ENCODE results near the gene AURKA.
A peak's percentile ranks its signal among the peaks of the same experiment; 100 is the strongest.

AURKA gene

GRCh38 chr20:56428881-56429280, 36.9 kb upstream of the AURKA start:
- H3K4me3 ChIP-seq (ENCODE audit: low read length) = no peak overlapping the region
- H3K27ac ChIP-seq (ENCODE audit: low read depth, low read length) = no peak overlapping the region
- no peaks in the 10 kb centered on the region for H3K27me3 ChIP-seq (ENCODE audit: control insufficient read depth, insufficient read depth, low read length)
- H3K36me3 ChIP-seq (ENCODE audit: control insufficient read depth, insufficient read depth, low read length) = no peaks in the 10 kb centered on the region
- H3K4me1 ChIP-seq (ENCODE audit: control insufficient read depth, insufficient read depth, low read length) = no peaks in the 10 kb centered on the region
- no peak overlapping the region for H3K9ac ChIP-seq (ENCODE audit: low read length)

GRCh38 chr20:56428410-56428809, 36.4 kb upstream of the AURKA start:
- H3K4me3 ChIP-seq (ENCODE audit: low read length) = no peak overlapping the region
- H3K27me3 ChIP-seq (ENCODE audit: control insufficient read depth, insufficient read depth, low read length) = no peaks in the 10 kb centered on the region
- no peaks in the 10 kb centered on the region for H3K4me1 ChIP-seq (ENCODE audit: control insufficient read depth, insufficient read depth, low read length)
- no peak overlapping the region for H3K27ac ChIP-seq (ENCODE audit: low read depth, low read length)
- no peak overlapping the region for H3K9ac ChIP-seq (ENCODE audit: low read length)
- H3K36me3 ChIP-seq (ENCODE audit: control insufficient read depth, insufficient read depth, low read length) = no peaks in the 10 kb centered on the region

- no peaks in the 10 kb centered on the region for H3K4me1 ChIP-seq (ENCODE audit: control insufficient read depth, insufficient read depth, low read length)
- H3K4me3 ChIP-seq (ENCODE audit: low read length) = no peak overlapping the region
- no peaks in the 10 kb centered on the region for H3K27me3 ChIP-seq (ENCODE audit: control insufficient read depth, insufficient read depth, low read length)
- no peak overlapping the region for H3K27ac ChIP-seq (ENCODE audit: low read depth, low read length)
- H3K36me3 ChIP-seq (ENCODE audit: control insufficient read depth, insufficient read depth, low read length) = no peaks in the 10 kb centered on the region
- H3K9ac ChIP-seq (ENCODE audit: low read length) = no peak overlapping the region
These were observed 35.8 kb upstream of the AURKA start for GRCh38 chr20:56427797-56428196.

- Histone ChIP-seq H3K27me3 (ENCODE audit: control insufficient read depth, insufficient read depth, low read length) (no peaks in the 10 kb centered on the region), H3K36me3 (ENCODE audit: control insufficient read depth, insufficient read depth, low read length) (no peaks in the 10 kb centered on the region), H3K4me3 (ENCODE audit: low read length) (no peak overlapping the region), H3K4me1 (ENCODE audit: control insufficient read depth, insufficient read depth, low read length) (no peaks in the 10 kb centered on the region), H3K27ac (ENCODE audit: low read depth, low read length) (no peak overlapping the region), H3K9ac (ENCODE audit: low read length) (no peak overlapping the region)
These were observed 34.9 kb upstream of the AURKA start for GRCh38 chr20:56426926-56427325.

- Histone ChIP-seq H3K36me3 (ENCODE audit: control insufficient read depth, insufficient read depth, low read length) (no peaks in the 10 kb centered on the region), H3K27ac (ENCODE audit: low read depth, low read length) (no peak overlapping the region), H3K4me3 (ENCODE audit: low read length) (no peak overlapping the region), H3K27me3 (ENCODE audit: control insufficient read depth, insufficient read depth, low read length) (no peaks in the 10 kb centered on the region), H3K9ac (ENCODE audit: low read length) (no peak overlapping the region), H3K4me1 (ENCODE audit: control insufficient read depth, insufficient read depth, low read length) (no peaks in the 10 kb centered on the region)
These were observed 34.0 kb upstream of the AURKA start for GRCh38 chr20:56426026-56426425.

- Histone ChIP-seq H3K27me3 (ENCODE audit: control insufficient read depth, insufficient read depth, low read length) (no peaks in the 10 kb centered on the region), H3K4me1 (ENCODE audit: control insufficient read depth, insufficient read depth, low read length) (no peaks in the 10 kb centered on the region), H3K9ac (ENCODE audit: low read length) (no peak overlapping the region), H3K36me3 (ENCODE audit: control insufficient read depth, insufficient read depth, low read length) (no peaks in the 10 kb centered on the region), H3K4me3 (ENCODE audit: low read length) (no peak overlapping the region), H3K27ac (ENCODE audit: low read depth, low read length) (no peak overlapping the region)
These were observed 32.9 kb upstream of the AURKA start for GRCh38 chr20:56424931-56425330.

GRCh38 chr20:56423886-56424285, 31.9 kb upstream of the AURKA start:
- H3K27me3 ChIP-seq (ENCODE audit: control insufficient read depth, insufficient read depth, low read length) = no peaks in the 10 kb centered on the region
- no peaks in the 10 kb centered on the region for H3K36me3 ChIP-seq (ENCODE audit: control insufficient read depth, insufficient read depth, low read length)
- H3K9ac ChIP-seq (ENCODE audit: low read length) = no peak overlapping the region
- no peak overlapping the region for H3K4me3 ChIP-seq (ENCODE audit: low read length)
- H3K4me1 ChIP-seq (ENCODE audit: control insufficient read depth, insufficient read depth, low read length) = no peaks in the 10 kb centered on the region
- H3K27ac ChIP-seq (ENCODE audit: low read depth, low read length) = no peak overlapping the region

- Histone ChIP-seq H3K36me3 (ENCODE audit: control insufficient read depth, insufficient read depth, low read length) (no peaks in the 10 kb centered on the region), H3K4me3 (ENCODE audit: low read length) (no peak overlapping the region), H3K4me1 (ENCODE audit: control insufficient read depth, insufficient read depth, low read length) (no peaks in the 10 kb centered on the region), H3K27me3 (ENCODE audit: control insufficient read depth, insufficient read depth, low read length) (no peaks in the 10 kb centered on the region), H3K9ac (ENCODE audit: low read length) (no peak overlapping the region), H3K27ac (ENCODE audit: low read depth, low read length) (no peak overlapping the region)
These were observed 31.2 kb upstream of the AURKA start for GRCh38 chr20:56423211-56423610.

GRCh38 chr20:56422824-56423189, 30.8 kb upstream of the AURKA start:
- H3K4me1 ChIP-seq (ENCODE audit: control insufficient read depth, insufficient read depth, low read length) = no peaks in the 10 kb centered on the region
- H3K9ac ChIP-seq (ENCODE audit: low read length) = no peak overlapping the region
- no peak overlapping the region for H3K27ac ChIP-seq (ENCODE audit: low read depth, low read length)
- H3K36me3 ChIP-seq (ENCODE audit: control insufficient read depth, insufficient read depth, low read length) = no peaks in the 10 kb centered on the region
- no peaks in the 10 kb centered on the region for H3K27me3 ChIP-seq (ENCODE audit: control insufficient read depth, insufficient read depth, low read length)
- H3K4me3 ChIP-seq (ENCODE audit: low read length) = no peak overlapping the region

- Histone ChIP-seq H3K36me3 (ENCODE audit: control insufficient read depth, insufficient read depth, low read length) (no peaks in the 10 kb centered on the region), H3K27ac (ENCODE audit: low read depth, low read length) (no peak overlapping the region), H3K4me3 (ENCODE audit: low read length) (no peak overlapping the region), H3K9ac (ENCODE audit: low read length) (no peak overlapping the region), H3K4me1 (ENCODE audit: control insufficient read depth, insufficient read depth, low read length) (no peaks in the 10 kb centered on the region), H3K27me3 (ENCODE audit: control insufficient read depth, insufficient read depth, low read length) (no peaks in the 10 kb centered on the region)
These were observed 30.2 kb upstream of the AURKA start for GRCh38 chr20:56422076-56422823.

- no peak overlapping the region for H3K9ac ChIP-seq (ENCODE audit: low read length)
- no peaks in the 10 kb centered on the region for H3K36me3 ChIP-seq (ENCODE audit: control insufficient read depth, insufficient read depth, low read length)
- no peaks in the 10 kb centered on the region for H3K4me1 ChIP-seq (ENCODE audit: control insufficient read depth, insufficient read depth, low read length)
- H3K4me3 ChIP-seq (ENCODE audit: low read length) = no peak overlapping the region
- H3K27ac ChIP-seq (ENCODE audit: low read depth, low read length) = no peak overlapping the region
- no peaks in the 10 kb centered on the region for H3K27me3 ChIP-seq (ENCODE audit: control insufficient read depth, insufficient read depth, low read length)
These were observed 29.1 kb upstream of the AURKA start for GRCh38 chr20:56420940-56421688.

- no peak overlapping the region for H3K9ac ChIP-seq (ENCODE audit: low read length)
- no peak overlapping the region for H3K27ac ChIP-seq (ENCODE audit: low read depth, low read length)
- H3K4me1 ChIP-seq (ENCODE audit: control insufficient read depth, insufficient read depth, low read length) = no peaks in the 10 kb centered on the region
- H3K27me3 ChIP-seq (ENCODE audit: control insufficient read depth, insufficient read depth, low read length) = no peaks in the 10 kb centered on the region
- H3K36me3 ChIP-seq (ENCODE audit: control insufficient read depth, insufficient read depth, low read length) = peaks cover 2% of the 10 kb centered on the region
- no peak overlapping the region for H3K4me3 ChIP-seq (ENCODE audit: low read length)
These were observed 28.0 kb upstream of the AURKA start for GRCh38 chr20:56420028-56420427.

GRCh38 chr20:56418385-56418861, 26.4 kb upstream of the AURKA start:
- Histone ChIP-seq H3K27me3 (ENCODE audit: control insufficient read depth, insufficient read depth, low read length) (no peaks in the 10 kb centered on the region), H3K9ac (ENCODE audit: low read length) (no peak overlapping the region), H3K27ac (ENCODE audit: low read depth, low read length) (peak overlapping the region; percentile 14), H3K4me3 (ENCODE audit: low read length) (no peak overlapping the region), H3K4me1 (ENCODE audit: control insufficient read depth, insufficient read depth, low read length) (no peaks in the 10 kb centered on the region), H3K36me3 (ENCODE audit: control insufficient read depth, insufficient read depth, low read length) (peaks cover 2% of the 10 kb centered on the region)

Data from rectal smooth muscle tissue (tissue), 1 donor.